Dendritic cell treated with granulocyte-macrophage colony-stimulating factor and Interleukin-4, amounts not matched to agents 40 ng/mL and 50 ng/mL, for 4 days (primary cell): ENCODE data around the gene SYT7.

ENCODE experiments used
- H3K27ac Mint-ChIP-seq: one replicate; pipeline ENCODE4 v1.8.0; 2022; ENCODE audit warnings: mild to moderate bottlenecking, mixed read lengths
- H3K27me3 Mint-ChIP-seq: one replicate; pipeline ENCODE4 v1.8.0; 2022; ENCODE audit warnings: mild to moderate bottlenecking, mixed read lengths
- H3K36me3 Mint-ChIP-seq: one replicate; pipeline ENCODE4 v1.8.0; 2022; ENCODE audit warnings: low read depth, mixed read lengths
- H3K4me1 Mint-ChIP-seq: one replicate; pipeline ENCODE4 v1.8.0; 2022; ENCODE audit warnings: low read depth, mixed read lengths
- H3K4me3 Mint-ChIP-seq: one replicate; pipeline ENCODE4 v1.8.0; 2022; ENCODE audit warnings: mild to moderate bottlenecking, moderate library complexity, mixed read lengths
- H3K9me3 Mint-ChIP-seq: one replicate; pipeline ENCODE4 v1.8.0; 2022; ENCODE audit warnings: mixed read lengths
- intact Hi-C: fragments of 100-400 bp; cut with micrococcal nuclease; formaldehyde crosslinking; loops from one replicate; pipeline ENCODE4 v1.15.0; 2022

Gene SYT7

GRCh38 chr11:61567286-61568061, 13.4 kb downstream of the SYT7 start:
- no peaks in the 10 kb centered on the region for H3K36me3 Mint-ChIP-seq
- no peaks in the 10 kb centered on the region for H3K9me3 Mint-ChIP-seq
- intact Hi-C loops, result no loop called here
- no peak overlapping the region for H3K4me3 Mint-ChIP-seq
- peaks cover 5% of the 10 kb centered on the region for H3K4me1 Mint-ChIP-seq
- no peak overlapping the region for H3K27ac Mint-ChIP-seq
- H3K27me3 Mint-ChIP-seq, result peaks cover 63% of the 10 kb centered on the region

GRCh38 chr11:61564936-61565696, 15.8 kb downstream of the SYT7 start:
- H3K9me3 Mint-ChIP-seq, result no peaks in the 10 kb centered on the region
- no peak overlapping the region for H3K4me3 Mint-ChIP-seq
- H3K27ac Mint-ChIP-seq, result no peak overlapping the region
- peaks cover 60% of the 10 kb centered on the region for H3K27me3 Mint-ChIP-seq
- H3K36me3 Mint-ChIP-seq, result no peaks in the 10 kb centered on the region
- H3K4me1 Mint-ChIP-seq, result peaks cover 5% of the 10 kb centered on the region
- intact Hi-C loops, result no loop called here

- Mint-ChIP-seq H3K27ac (no peak overlapping the region), H3K4me3 (no peak overlapping the region), H3K36me3 (no peaks in the 10 kb centered on the region), H3K4me1 (no peaks in the 10 kb centered on the region), H3K27me3 (peaks cover 59% of the 10 kb centered on the region), H3K9me3 (no peaks in the 10 kb centered on the region)
- intact Hi-C loops, result no loop called here
Observed at GRCh38 chr11:61560751-61561150, 20.1 kb downstream of the SYT7 start.

- Mint-ChIP-seq H3K4me1 (peaks cover 8% of the 10 kb centered on the region), H3K27ac (no peak overlapping the region), H3K9me3 (no peaks in the 10 kb centered on the region), H3K27me3 (peaks cover 66% of the 10 kb centered on the region), H3K36me3 (no peaks in the 10 kb centered on the region), H3K4me3 (no peak overlapping the region)
- intact Hi-C loops, result no loop called here
Observed at GRCh38 chr11:61556621-61557020, 24.3 kb downstream of the SYT7 start.

GRCh38 chr11:61555978-61556377, 24.9 kb downstream of the SYT7 start:
- no peak overlapping the region for H3K27ac Mint-ChIP-seq
- peaks cover 8% of the 10 kb centered on the region for H3K4me1 Mint-ChIP-seq
- H3K36me3 Mint-ChIP-seq, result no peaks in the 10 kb centered on the region
- H3K9me3 Mint-ChIP-seq, result no peaks in the 10 kb centered on the region
- H3K4me3 Mint-ChIP-seq, result no peak overlapping the region
- peaks cover 67% of the 10 kb centered on the region for H3K27me3 Mint-ChIP-seq
- intact Hi-C loops, result no loop called here

GRCh38 chr11:61555051-61555969, 25.6 kb downstream of the SYT7 start:
- Mint-ChIP-seq H3K4me3 (no peak overlapping the region), H3K27me3 (peaks cover 70% of the 10 kb centered on the region), H3K36me3 (no peaks in the 10 kb centered on the region)

GRCh38 chr11:61554172-61554988, 26.5 kb downstream of the SYT7 start:
- intact Hi-C loops, result no loop called here
- Mint-ChIP-seq H3K27ac (no peak overlapping the region), H3K27me3 (peaks cover 70% of the 10 kb centered on the region), H3K4me1 (peaks cover 8% of the 10 kb centered on the region), H3K4me3 (no peak overlapping the region), H3K36me3 (no peaks in the 10 kb centered on the region), H3K9me3 (no peaks in the 10 kb centered on the region)

More at GRCh38 chr11:61555051-61555969, 25.6 kb downstream of the SYT7 start:
- H3K9me3 Mint-ChIP-seq, result no peaks in the 10 kb centered on the region
- intact Hi-C loops, result no loop called here
- peaks cover 8% of the 10 kb centered on the region for H3K4me1 Mint-ChIP-seq
- H3K27ac Mint-ChIP-seq, result no peak overlapping the region

GRCh38 chr11:61553373-61554171, 27.3 kb downstream of the SYT7 start:
- no peaks in the 10 kb centered on the region for H3K36me3 Mint-ChIP-seq
- H3K9me3 Mint-ChIP-seq, result no peaks in the 10 kb centered on the region
- peaks cover 69% of the 10 kb centered on the region for H3K27me3 Mint-ChIP-seq
- no peak overlapping the region for H3K4me3 Mint-ChIP-seq
- intact Hi-C loops, result no loop called here
- H3K27ac Mint-ChIP-seq, result no peak overlapping the region
- peaks cover 8% of the 10 kb centered on the region for H3K4me1 Mint-ChIP-seq

GRCh38 chr11:61552108-61552635, 28.7 kb downstream of the SYT7 start:
- H3K9me3 Mint-ChIP-seq, result no peaks in the 10 kb centered on the region
- H3K27me3 Mint-ChIP-seq, result peaks cover 73% of the 10 kb centered on the region
- H3K4me3 Mint-ChIP-seq, result no peak overlapping the region
- intact Hi-C loops, result no loop called here
- peaks cover 8% of the 10 kb centered on the region for H3K4me1 Mint-ChIP-seq
- H3K36me3 Mint-ChIP-seq, result no peaks in the 10 kb centered on the region
- peak overlapping the region; percentile 11 for H3K27ac Mint-ChIP-seq

GRCh38 chr11:61551634-61552033, 29.2 kb downstream of the SYT7 start:
- H3K27ac Mint-ChIP-seq, result no peak overlapping the region
- peaks cover 8% of the 10 kb centered on the region for H3K4me1 Mint-ChIP-seq
- no peaks in the 10 kb centered on the region for H3K9me3 Mint-ChIP-seq
- intact Hi-C loops, result no loop called here
- peaks cover 72% of the 10 kb centered on the region for H3K27me3 Mint-ChIP-seq
- no peak overlapping the region for H3K4me3 Mint-ChIP-seq
- no peaks in the 10 kb centered on the region for H3K36me3 Mint-ChIP-seq

- peaks cover 65% of the 10 kb centered on the region for H3K27me3 Mint-ChIP-seq
- no peak overlapping the region for H3K4me3 Mint-ChIP-seq
- no peaks in the 10 kb centered on the region for H3K9me3 Mint-ChIP-seq
- intact Hi-C loops, result no loop called here
- H3K36me3 Mint-ChIP-seq, result no peaks in the 10 kb centered on the region
- H3K27ac Mint-ChIP-seq, result no peak overlapping the region
- H3K4me1 Mint-ChIP-seq, result peaks cover 8% of the 10 kb centered on the region
Observed at GRCh38 chr11:61550665-61551227, 30.1 kb downstream of the SYT7 start.
